Activated B cell treated with CpG ODN at 0.5 μM for 24 hours (primary cell): ENCODE results near the gene PNKP. TPM values are rescaled to one million over a fixed set of nuclear protein-coding genes. Genes with fewer than 3 reads are reported as not detected.

ENCODE experiments used
- ATAC-seq: fragments of 200-7000 bp; cut with Tn5 transposase; one replicate; pipeline ENCODE4 v1.10.0; 2021; ENCODE audit warnings: low read depth, mild to moderate bottlenecking, moderate library complexity
- CTCF ChIA-PET: fragments of 350-600 bp; sonication (Branson Sonifier 250); formaldehyde crosslinking; loops from one replicate; lab custom pipeline; 2021; ENCODE audit warnings: antibody characterized with exemption; lab: Charles Lee
- POLR2A ChIA-PET: fragments of 350-600 bp; sonication (Branson Sonifier 250); formaldehyde crosslinking; loops from one replicate; lab custom pipeline; 2021; ENCODE audit warnings: antibody characterized with exemption; lab: Charles Lee
- DNase-seq: peaks from one replicate; pipeline ENCODE4 v3.0.0; 2022
- H3K27ac Mint-ChIP-seq: one replicate; pipeline ENCODE4 v1.8.0; 2020; ENCODE audit warnings: mixed read lengths
- H3K27me3 Mint-ChIP-seq: one replicate; pipeline ENCODE4 v1.8.0; 2021; ENCODE audit warnings: mixed read lengths
- H3K36me3 Mint-ChIP-seq: one replicate; pipeline ENCODE4 v1.8.0; 2021; ENCODE audit warnings: low read depth, mixed read lengths
- H3K4me1 Mint-ChIP-seq: one replicate; pipeline ENCODE4 v1.8.0; 2021; ENCODE audit warnings: mixed read lengths
- H3K4me3 Mint-ChIP-seq: one replicate; pipeline ENCODE4 v1.8.0; 2020; ENCODE audit warnings: mild to moderate bottlenecking, mixed read lengths
- H3K9me3 Mint-ChIP-seq: one replicate; pipeline ENCODE4 v1.8.0; 2020; ENCODE audit warnings: mixed read lengths
- intact Hi-C: fragments of 100-400 bp; cut with micrococcal nuclease; formaldehyde crosslinking; loops from one replicate; pipeline ENCODE4 v1.15.1; 2024
- total RNA-seq: library from RNA; stranded (reverse); gene quantifications from 2 replicates; pipeline ENCODE4 v1.2.3, GENCODE V29; 2022
- TF ChIP-seq, protein P1 (sequence below): fragments of 200-600 bp; IDR thresholded peaks from one replicate; pipeline ENCODE4 v1.8.0; 2022; ENCODE audit warnings: antibody characterized with exemption, mild to moderate bottlenecking

The PNKP gene
- total RNA-seq, result 174 and 205 TPM in 2 replicates

GRCh38 chr19:49866933-49867782 lies at the start of gene PNKP:
PNKP (minus strand) TSS chr19:49867576; CDS start chr19:49867204, 372 bp downstream.
- ChIA-PET POLR2A (interaction anchor here (0.6 to 4.3 kb wide), 14 partner anchors 10 to 287 kb away, joined by 3 to 62 read pairs (median 8); partner anchors contain the start of genes AKT1S1, AP2A1, ATF5 and FUZ), CTCF (interaction anchor here (1.0 kb wide), 1 partner anchor 23 kb away, joined by 3 read pairs; no protein-coding TSS in a partner anchor)
- Mint-ChIP-seq H3K27ac (no peak within 1 kb of the TSS), H3K36me3 (peaks cover 36% of the 10 kb centered on the region), H3K27me3 (no peaks in the 10 kb centered on the region), H3K4me1 (peaks cover 41% of the 10 kb centered on the region), H3K9me3 (no peaks in the 10 kb centered on the region), H3K4me3 (peak within 1 kb of the TSS; percentile 94)
- DNase-seq, result peak; percentile 92
- intact Hi-C loops, result loop anchor here (1.0 to 5.0 kb wide), 4 partner anchors 17 to 150 kb away; partner anchors contain the start of genes ATF5, MED25 and NUP62
- ATAC-seq, result peak; percentile 43
- TF ChIP-seq, protein P1, sequence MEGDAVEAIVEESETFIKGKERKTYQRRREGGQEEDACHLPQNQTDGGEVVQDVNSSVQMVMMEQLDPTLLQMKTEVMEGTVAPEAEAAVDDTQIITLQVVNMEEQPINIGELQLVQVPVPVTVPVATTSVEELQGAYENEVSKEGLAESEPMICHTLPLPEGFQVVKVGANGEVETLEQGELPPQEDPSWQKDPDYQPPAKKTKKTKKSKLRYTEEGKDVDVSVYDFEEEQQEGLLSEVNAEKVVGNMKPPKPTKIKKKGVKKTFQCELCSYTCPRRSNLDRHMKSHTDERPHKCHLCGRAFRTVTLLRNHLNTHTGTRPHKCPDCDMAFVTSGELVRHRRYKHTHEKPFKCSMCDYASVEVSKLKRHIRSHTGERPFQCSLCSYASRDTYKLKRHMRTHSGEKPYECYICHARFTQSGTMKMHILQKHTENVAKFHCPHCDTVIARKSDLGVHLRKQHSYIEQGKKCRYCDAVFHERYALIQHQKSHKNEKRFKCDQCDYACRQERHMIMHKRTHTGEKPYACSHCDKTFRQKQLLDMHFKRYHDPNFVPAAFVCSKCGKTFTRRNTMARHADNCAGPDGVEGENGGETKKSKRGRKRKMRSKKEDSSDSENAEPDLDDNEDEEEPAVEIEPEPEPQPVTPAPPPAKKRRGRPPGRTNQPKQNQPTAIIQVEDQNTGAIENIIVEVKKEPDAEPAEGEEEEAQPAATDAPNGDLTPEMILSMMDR, result no peak

GRCh38 chr19:49915271-49915670 lies 47.9 kb upstream of the PNKP start:
- ChIA-PET POLR2A (interaction anchor here (1.1 to 14.0 kb wide), 3 partner anchors 13 to 20 kb away, joined by 3 to 317 read pairs (median 166); partner anchors contain the start of genes ATF5, IL4I1 and NUP62), CTCF (interaction anchor here (1.5 kb wide), 1 partner anchor 25 kb away, joined by 3 read pairs; no protein-coding TSS in a partner anchor)
- Mint-ChIP-seq H3K4me1 (peaks cover 78% of the 10 kb centered on the region), H3K36me3 (peaks cover 62% of the 10 kb centered on the region), H3K27ac (peak overlapping the region; percentile 77), H3K9me3 (no peaks in the 10 kb centered on the region), H3K4me3 (no peak overlapping the region), H3K27me3 (no peaks in the 10 kb centered on the region)
- ATAC-seq (no peak), DNase-seq (no peak)
- intact Hi-C loops, result no loop called here
- TF ChIP-seq, protein P1, result no peak

DNA sequence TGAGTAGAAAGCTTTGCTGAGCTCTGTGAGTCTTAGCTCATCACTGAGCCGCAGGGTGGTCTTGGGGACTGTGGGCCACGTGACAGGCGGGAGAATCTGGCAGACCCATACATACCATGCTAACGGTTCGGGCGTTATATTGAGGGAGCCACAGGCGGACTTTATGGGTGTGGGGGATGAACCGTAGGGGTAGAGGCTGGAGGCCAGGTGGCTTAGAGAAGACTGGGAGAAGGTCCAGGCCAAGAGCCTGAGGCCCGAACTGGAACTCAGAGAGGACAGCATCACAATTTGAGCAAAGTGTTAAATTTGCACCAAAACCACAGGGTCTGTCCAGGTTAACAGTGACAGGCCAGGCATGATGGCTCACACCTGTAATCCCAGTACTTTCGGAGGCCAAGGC lies 46.3 kb upstream of the PNKP start:
- Mint-ChIP-seq H3K9me3 (no peaks in the 10 kb centered on the region), H3K27ac (peak overlapping the region; percentile 75), H3K4me3 (no peak overlapping the region), H3K36me3 (peaks cover 67% of the 10 kb centered on the region), H3K4me1 (peaks cover 78% of the 10 kb centered on the region), H3K27me3 (no peaks in the 10 kb centered on the region)
- DNase-seq (no peak), ATAC-seq (no peak)
- TF ChIP-seq, protein P1, result no peak
- intact Hi-C loops, result no loop called here
- POLR2A ChIA-PET, result interaction anchor here (1.0 to 14.0 kb wide), 4 partner anchors 11 to 44 kb away, joined by 3 to 317 read pairs (median 48); partner anchors contain the start of genes ATF5, IL4I1 and NUP62
- CTCF ChIA-PET, result interaction anchor here (0.7 to 1.5 kb wide), 2 partner anchors 23 to 25 kb away, joined by 3 read pairs; no protein-coding TSS in a partner anchor

- no peaks in the 10 kb centered on the region for H3K27me3 Mint-ChIP-seq
Measured at GRCh38 chr19:49912965-49913685, 45.7 kb upstream of the PNKP start.

More at GRCh38 chr19:49912965-49913685, 45.7 kb upstream of the PNKP start:
- ChIA-PET CTCF (interaction anchor here (0.7 to 1.5 kb wide), 2 partner anchors 23 to 25 kb away, joined by 3 read pairs; no protein-coding TSS in a partner anchor), POLR2A (interaction anchor here (1.0 to 14.0 kb wide), 3 partner anchors 15 to 44 kb away, joined by 3 to 317 read pairs (median 92); partner anchors contain the start of genes ATF5, IL4I1 and NUP62)
- no peak for DNase-seq
- peaks cover 68% of the 10 kb centered on the region for H3K36me3 Mint-ChIP-seq
- no peak overlapping the region for H3K4me3 Mint-ChIP-seq
- intact Hi-C loops, result no loop called here
- H3K27ac Mint-ChIP-seq, result peak overlapping the region; percentile 75
- no peak for ATAC-seq
- H3K4me1 Mint-ChIP-seq, result peaks cover 76% of the 10 kb centered on the region
- TF ChIP-seq, protein P1, result no peak
- no peaks in the 10 kb centered on the region for H3K9me3 Mint-ChIP-seq
